Sciatic nerve (tissue), 2 donors: Measurements from ENCODE around the gene HOXD11. TPM values are rescaled to one million over a fixed set of nuclear protein-coding genes. Genes with fewer than 3 reads are reported as not detected.

Source experiments
- ATAC-seq: fragments of 200-7000 bp; cut with Tn5 transposase; one replicate; pipeline ENCODE4 v1.9.1; 2020; ENCODE audit warnings: mild to moderate bottlenecking, moderate library complexity
- DNase-seq: peaks from one replicate; pipeline ENCODE4 v3.0.0-alpha.2; 2020; ENCODE audit warnings: low spot score
- intact Hi-C: fragments of 100-400 bp; cut with DNase I; formaldehyde crosslinking; loops from one replicate; pipeline ENCODE4 v1.14.2; 2022
- microRNA-seq: library from miRNA; unstranded; fragments of <30 nt; microRNA quantifications from one replicate; pipeline ENCODE4 v1.2.0, GENCODE V29; 2020
- total RNA-seq: library from RNA; stranded (reverse); fragmentation: NEBNext Ultra II Directional; extraction: Animal tissue kit (Norgen Biotek cat#: 25700); gene quantifications from one replicate; pipeline ENCODE4 v1.2.1, GENCODE V29; 2021
- donor health status: DM: no; HTN: no; CAD: no.
- donor health status: DM: no; HTN: no; CAD: no.

Gene HOXD11
- total RNA-seq, 1 donor from 2014 or later = 0.40 TPM

- intact Hi-C loops = no loop called here
- ATAC-seq (no peak), DNase-seq (no peak)
Observed at GRCh38 chr2:176151442-176152287, 44.6 kb downstream of the HOXD11 start, which contains the start of gene HOXD4. Gene HOXD4 (plus strand): TSS chr2:176151550. CDS start chr2:176151634, 84 bp downstream.

GRCh38 chr2:176152350-176153181 lies 45.5 kb downstream of the HOXD11 start:
- DNase-seq (no peak), ATAC-seq (no peak)
- intact Hi-C loops = no loop called here

- ATAC-seq (no peak), DNase-seq (no peak)
- intact Hi-C loops = no loop called here
Observed at GRCh38 chr2:176154576-176155252, 47.6 kb downstream of the HOXD11 start.

GRCh38 chr2:176155356-176156044 lies 48.4 kb downstream of the HOXD11 start:
- DNase-seq = no peak
- intact Hi-C loops = no loop called here
- no peak for ATAC-seq

- DNase-seq = no peak
- intact Hi-C loops = no loop called here
- no peak for ATAC-seq
Observed at GRCh38 chr2:176156301-176156806, 49.3 kb downstream of the HOXD11 start.

GRCh38 chr2:176156807-176157498 lies 49.9 kb downstream of the HOXD11 start, which contains the start of gene HOXD3:
Gene HOXD3 (plus strand): TSS chr2:176157307. CDS start chr2:176169115, 11,808 bp downstream.
- intact Hi-C loops = no loop called here
- ATAC-seq = no peak

GRCh38 chr2:176157499-176158185 lies 50.6 kb downstream of the HOXD11 start:
- ATAC-seq = no peak
- intact Hi-C loops = no loop called here
- no peak for DNase-seq

More at GRCh38 chr2:176156807-176157498, 49.9 kb downstream of the HOXD11 start, which contains the start of gene HOXD3:
- no peak for DNase-seq

- DNase-seq = no peak
- intact Hi-C loops = no loop called here
- no peak for ATAC-seq
Observed at GRCh38 chr2:176158186-176158591, 51.1 kb downstream of the HOXD11 start.

GRCh38 chr2:176158855-176159662 lies 52.0 kb downstream of the HOXD11 start:
- ATAC-seq = no peak
- intact Hi-C loops = no loop called here
- DNase-seq = no peak

Small RNAs within 50 kb of the gene (microRNA-seq; reads per million reads assigned to microRNA genes)
- gene MIR10B = 39,547 reads per million, percentile 97 among the genes with 10 or more reads in this experiment

Other genes with a start within 250 kb of the HOXD11 start
- gene LNPK, start 105.0 kb upstream of the HOXD11 start, total RNA-seq = 42.1 TPM
- not detected for gene EVX2, start 23.3 kb upstream of the HOXD11 start, total RNA-seq
- gene HOXD13, start 14.6 kb upstream of the HOXD11 start, total RNA-seq = not detected
- not detected for gene HOXD12, start 7.5 kb upstream of the HOXD11 start, total RNA-seq
- gene HOXD10, start 9.5 kb downstream of the HOXD11 start, total RNA-seq = 1.9 TPM
- gene HOXD9, start 15.4 kb downstream of the HOXD11 start, total RNA-seq = 4.9 TPM
- 11.9 TPM for gene HOXD8, start 22.4 kb downstream of the HOXD11 start, total RNA-seq
- gene HOXD4, start 44.3 kb downstream of the HOXD11 start, total RNA-seq = 6.8 TPM
- 9.8 TPM for gene HOXD3, start 50.0 kb downstream of the HOXD11 start, total RNA-seq
- 1.9 TPM for gene HOXD1, start 81.4 kb downstream of the HOXD11 start, total RNA-seq
- 22.8 TPM for gene MTX2, start 162.2 kb downstream of the HOXD11 start, total RNA-seq